ENCODE results near the gene CYP21A2. TPM values are rescaled to one million over a fixed set of nuclear protein-coding genes. Genes with fewer than 3 reads are reported as not detected.

CYP21A2 gene
- total and polyA plus RNA-seq, 4 donors: 1.7 to 29.7 (median 18.3) TPM

GRCh38 chr6:32089082-32089828 lies 51.0 kb downstream of the CYP21A2 start:
- no peak overlapping the region for H3K4me3 ChIP-seq (ENCODE audit: low read depth in 1 of 3, low read length in 3 of 3)
- peaks cover 0 to 10% (median 2%) of the 10 kb centered on the region in 4 donors for H3K4me1 ChIP-seq (ENCODE audit: control insufficient read depth in 4 of 4, insufficient read depth in 4 of 4, low read length in 3 of 4)
- 84% methylated on average over 10 of the region's 10 CpGs for whole genome bisulfite sequencing
- no peaks in the 10 kb centered on the region for H3K36me3 ChIP-seq (ENCODE audit: control insufficient read depth in 4 of 4, insufficient read depth in 3 of 4, low read depth in 1 of 4, low read length in 3 of 4)
- H3K27ac ChIP-seq (ENCODE audit: low read depth in 1 of 2, low read length in 2 of 2): no peak overlapping the region
- peaks cover 0 to 3% (median 0%) of the 10 kb centered on the region in 4 donors for H3K27me3 ChIP-seq (ENCODE audit: control insufficient read depth in 4 of 4, insufficient read depth in 4 of 4, low read length in 3 of 4)
- H3K9ac ChIP-seq (ENCODE audit: low read depth in 1 of 2, low read length in 2 of 2): no peak overlapping the region
- TF ChIP-seq NR2F2 (IDR thresholded peaks at IDR 0.05) (no peak), CTCF (IDR thresholded peaks at IDR 0.05; ENCODE audit: low read depth, low read length, missing input control) (no peak), REST (IDR thresholded peaks at IDR 0.05) (no peak), JUND (IDR thresholded peaks at IDR 0.05) (no peak), RAD21 (IDR thresholded peaks at IDR 0.05) (no peak), ATF3 (IDR thresholded peaks at IDR 0.05) (no peak), FOXA1 (IDR thresholded peaks at IDR 0.05) (no peak), EGR1 (IDR thresholded peaks at IDR 0.05; ENCODE audit: low read depth in 2 of 2) (no peak), FOXA2 (IDR thresholded peaks at IDR 0.05) (no peak), ZBTB33 (IDR thresholded peaks at IDR 0.05) (no peak), GABPA (IDR thresholded peaks at IDR 0.05 in 1 of 2, conservative IDR thresholded peaks at IDR 0.05 in 1 of 2) (no peak), SP1 (IDR thresholded peaks at IDR 0.05) (no peak), RXRA (IDR thresholded peaks at IDR 0.05) (no peak), HNF4A (conservative IDR thresholded peaks at IDR 0.05) (no peak)
- no peaks in the 10 kb centered on the region for H3K9me3 ChIP-seq (ENCODE audit: control insufficient read depth in 4 of 4, low read length in 3 of 4)
- no peak for DNase-seq (ENCODE audit: low spot score)

Small RNAs within 50 kb of the gene (small RNA-seq; reads per million reads assigned to genes)
- not detected for gene RNA5SP206

Other genes with a start within 250 kb of the CYP21A2 start
- 10 to 100 TPM; 32.4 to 44.7 TPM for gene VARS1, start 242.7 kb upstream of the CYP21A2 start, total RNA-seq
- 10 to 100 TPM; 17.9 to 32.5 TPM for gene VARS1, start 242.7 kb upstream of the CYP21A2 start, polyA plus RNA-seq
- gene LSM2, start 231.4 kb upstream of the CYP21A2 start, total RNA-seq: 10 to 100 TPM in 1 of 2 donors, 1 to 10 TPM in 1; 7.3 to 18.7 TPM
- 10 to 100 TPM; 14.5 to 16.4 TPM for gene LSM2, start 231.4 kb upstream of the CYP21A2 start, polyA plus RNA-seq
- under 1 TPM; 0.67 to 0.79 TPM for gene HSPA1L, start 223.1 kb upstream of the CYP21A2 start, total RNA-seq
- under 1 TPM; 0.27 to 0.28 TPM for gene HSPA1L, start 223.1 kb upstream of the CYP21A2 start, polyA plus RNA-seq
- gene HSPA1A, start 222.9 kb upstream of the CYP21A2 start, total RNA-seq: 100 to 1,000 TPM in 1 of 2 donors, 10 to 100 TPM in 1; 98.5 to 120 TPM
- gene HSPA1A, start 222.9 kb upstream of the CYP21A2 start, polyA plus RNA-seq: 10 to 100 TPM; 28.8 to 56.6 TPM
- 100 to 1,000 TPM in 1 of 2 donors, 10 to 100 TPM in 1; 57.2 to 165 TPM for gene HSPA1B, start 210.7 kb upstream of the CYP21A2 start, total RNA-seq
- gene HSPA1B, start 210.7 kb upstream of the CYP21A2 start, polyA plus RNA-seq: 10 to 100 TPM in 1 of 2 donors, 1 to 10 TPM in 1; 9.5 to 30.6 TPM
- gene NEU1, start 175.6 kb upstream of the CYP21A2 start, total RNA-seq: 10 to 100 TPM; 34.4 to 42.4 TPM
- 10 to 100 TPM; 27.6 to 35.1 TPM for gene NEU1, start 175.6 kb upstream of the CYP21A2 start, polyA plus RNA-seq
- gene SLC44A4, start 159.4 kb upstream of the CYP21A2 start, total RNA-seq: 1 to 10 TPM in 1 of 2 donors, under 1 TPM in 1; 0.17 to 2.4 TPM
- under 1 TPM in 1 of 2 donors, not detected in 1; 0.13 TPM for gene SLC44A4, start 159.4 kb upstream of the CYP21A2 start, polyA plus RNA-seq
- gene EHMT2, start 140.7 kb upstream of the CYP21A2 start, total RNA-seq: 10 to 100 TPM; 10.7 to 21.4 TPM
- 10 to 100 TPM in 1 of 2 donors, 1 to 10 TPM in 1; 7.9 to 10.5 TPM for gene EHMT2, start 140.7 kb upstream of the CYP21A2 start, polyA plus RNA-seq
- gene ZBTB12, start 136.3 kb upstream of the CYP21A2 start, total RNA-seq: 1 to 10 TPM in 1 of 2 donors, under 1 TPM in 1; 0.25 to 2.3 TPM
- gene ZBTB12, start 136.3 kb upstream of the CYP21A2 start, polyA plus RNA-seq: under 1 TPM in 1 of 2 donors, not detected in 1; 0.83 TPM
- gene C2, start 110.7 kb upstream of the CYP21A2 start, total RNA-seq: 100 to 1,000 TPM; 212 to 354 TPM
- gene C2, start 110.7 kb upstream of the CYP21A2 start, polyA plus RNA-seq: 100 to 1,000 TPM; 441 to 522 TPM
- 1,000 to 10,000 TPM; 2,016 to 3,272 TPM for gene CFB, start 92.3 kb upstream of the CYP21A2 start, total RNA-seq
- 1,000 to 10,000 TPM; 3,136 to 3,144 TPM for gene CFB, start 92.3 kb upstream of the CYP21A2 start, polyA plus RNA-seq
- 10 to 100 TPM; 11.1 to 21.8 TPM for gene NELFE, start 79.4 kb upstream of the CYP21A2 start, total RNA-seq
- 10 to 100 TPM; 11.9 to 14.2 TPM for gene NELFE, start 79.4 kb upstream of the CYP21A2 start, polyA plus RNA-seq
- 10 to 100 TPM; 34.7 to 57.6 TPM for gene SKIC2, start 79.2 kb upstream of the CYP21A2 start, total RNA-seq
- gene SKIC2, start 79.2 kb upstream of the CYP21A2 start, polyA plus RNA-seq: 10 to 100 TPM; 26.7 to 34.3 TPM
- 10 to 100 TPM in 1 of 2 donors, 1 to 10 TPM in 1; 4.5 to 11.0 TPM for gene DXO, start 66.3 kb upstream of the CYP21A2 start, total RNA-seq
- 1 to 10 TPM; 8.9 to 9.7 TPM for gene DXO, start 66.3 kb upstream of the CYP21A2 start, polyA plus RNA-seq
- 1,000 to 10,000 TPM in 1 of 2 donors, 100 to 1,000 TPM in 1; 410 to 1,584 TPM for gene C4A, start 56.4 kb upstream of the CYP21A2 start, total RNA-seq
- 1,000 to 10,000 TPM; 1,485 to 2,903 TPM for gene C4A, start 56.4 kb upstream of the CYP21A2 start, polyA plus RNA-seq
- 1,000 to 10,000 TPM in 1 of 2 donors, 100 to 1,000 TPM in 1; 666 to 1,114 TPM for gene C4B, start 23.6 kb upstream of the CYP21A2 start, total RNA-seq
- 1,000 to 10,000 TPM; 1,699 to 3,560 TPM for gene C4B, start 23.6 kb upstream of the CYP21A2 start, polyA plus RNA-seq
- gene TNXB, start 70.9 kb downstream of the CYP21A2 start, total RNA-seq: 10 to 100 TPM in 1 of 2 donors, 1 to 10 TPM in 1; 6.8 to 17.1 TPM
- 1 to 10 TPM; 3.0 to 4.4 TPM for gene TNXB, start 70.9 kb downstream of the CYP21A2 start, polyA plus RNA-seq
- gene ATF6B, start 89.8 kb downstream of the CYP21A2 start, total RNA-seq: 10 to 100 TPM; 13.6 to 13.9 TPM
- 10 to 100 TPM; 17.1 to 24.8 TPM for gene ATF6B, start 89.8 kb downstream of the CYP21A2 start, polyA plus RNA-seq
- gene FKBPL, start 91.9 kb downstream of the CYP21A2 start, total RNA-seq: 1 to 10 TPM; 2.3 to 5.7 TPM
- gene FKBPL, start 91.9 kb downstream of the CYP21A2 start, polyA plus RNA-seq: 1 to 10 TPM; 2.8 to 3.3 TPM
- gene PRRT1, start 113.5 kb downstream of the CYP21A2 start, total RNA-seq: under 1 TPM in 1 of 2 donors, not detected in 1; 0.08 TPM
- under 1 TPM; 0.19 to 0.24 TPM for gene PRRT1, start 113.5 kb downstream of the CYP21A2 start, polyA plus RNA-seq
- gene PPT2, start 115.7 kb downstream of the CYP21A2 start, total RNA-seq: 10 to 100 TPM; 22.3 to 47.4 TPM
- 1 to 10 TPM; 7.6 to 7.8 TPM for gene PPT2, start 115.7 kb downstream of the CYP21A2 start, polyA plus RNA-seq
- gene EGFL8, start 126.2 kb downstream of the CYP21A2 start, total RNA-seq: 1 to 10 TPM; 1.8 to 8.2 TPM
- 1 to 10 TPM; 1.9 TPM for gene EGFL8, start 126.2 kb downstream of the CYP21A2 start, polyA plus RNA-seq
- gene AGPAT1, start 137.7 kb downstream of the CYP21A2 start, total RNA-seq: 10 to 100 TPM; 10.4 to 14.7 TPM
- 10 to 100 TPM; 20.3 to 45.1 TPM for gene AGPAT1, start 137.7 kb downstream of the CYP21A2 start, polyA plus RNA-seq
- gene RNF5, start 140.0 kb downstream of the CYP21A2 start, total RNA-seq: 10 to 100 TPM; 51.5 to 56.1 TPM
- 10 to 100 TPM; 65.9 to 85.9 TPM for gene RNF5, start 140.0 kb downstream of the CYP21A2 start, polyA plus RNA-seq
- under 1 TPM; 0.47 to 0.92 TPM for gene AGER, start 145.8 kb downstream of the CYP21A2 start, total RNA-seq
- gene AGER, start 145.8 kb downstream of the CYP21A2 start, polyA plus RNA-seq: under 1 TPM; 0.75 to 0.91 TPM
- 10 to 100 TPM; 21.3 to 52.5 TPM for gene PBX2, start 151.8 kb downstream of the CYP21A2 start, total RNA-seq
- gene PBX2, start 151.8 kb downstream of the CYP21A2 start, polyA plus RNA-seq: 10 to 100 TPM in 1 of 2 donors, 1 to 10 TPM in 1; 1.5 to 16.0 TPM
- 1 to 10 TPM; 2.3 to 6.6 TPM for gene GPSM3, start 154.2 kb downstream of the CYP21A2 start, total RNA-seq
- gene GPSM3, start 154.2 kb downstream of the CYP21A2 start, polyA plus RNA-seq: 1 to 10 TPM; 6.0 to 8.0 TPM
- 10 to 100 TPM in 1 of 2 donors, 1 to 10 TPM in 1; 2.6 to 15.1 TPM for gene NOTCH4, start 185.7 kb downstream of the CYP21A2 start, total RNA-seq
- 10 to 100 TPM in 1 of 2 donors, 1 to 10 TPM in 1; 7.3 to 10.4 TPM for gene NOTCH4, start 185.7 kb downstream of the CYP21A2 start, polyA plus RNA-seq

Measured in liver (tissue), 10 donors.